SK-N-SH (cell line): ENCODE data around the gene LZTFL1.

Experiments used
- CTCF ChIP-seq: fragments of 200-600 bp; sonication (generic); IDR thresholded peaks from 2 replicates; pipeline ENCODE4 v1.6.1; 2017; ENCODE audit warnings: antibody characterized with exemption, mild to moderate bottlenecking, moderate library complexity
- ELF1 ChIP-seq: IDR thresholded peaks from 2 replicates; pipeline ENCODE4 v1.4.0; 2012
- EP300 ChIP-seq, 2 experiments: IDR thresholded peaks; 2 replicates each; pipeline versions ENCODE4 v1.4.0 to v1.6.1; 2012; ENCODE audit warnings: borderline replicate concordance in 1 of 2, low read depth in 1 of 2, low read length in 1 of 2
- MXI1 ChIP-seq: IDR thresholded peaks from 2 replicates; pipeline ENCODE4 v1.6.1; 2012; ENCODE audit warnings: mild to moderate bottlenecking, low read depth, low read length, improper control_type of control experiment
- SIN3A ChIP-seq: IDR thresholded peaks from 2 replicates; pipeline ENCODE4 v1.6.1; 2012; ENCODE audit warnings: low read depth, mild to moderate bottlenecking, low read length, moderate library complexity, borderline replicate concordance
- SMC3 ChIP-seq: IDR thresholded peaks from 2 replicates; pipeline ENCODE4 v1.6.1; 2012; ENCODE audit warnings: low read depth, low read length, improper control_type of control experiment

GRCh38 chr3:45868213-45868612, 26.3 kb upstream of the LZTFL1 start:
- TF ChIP-seq SMC3 (no peak), MXI1 (no peak), CTCF (no peak), SIN3A (no peak), ELF1 (no peak), EP300 (IDR thresholded peaks at IDR 0.05; ENCODE audit: borderline replicate concordance in 1 of 2, low read depth in 1 of 2, low read length in 1 of 2) (no peak)
